NB4 (cell line): ENCODE data around the gene CILP.

Experiments used
- CTCF ChIP-seq: IDR thresholded peaks from one replicate; pipeline ENCODE4 v1.5.1; 2012; ENCODE audit warnings: low read depth, low read length
- MYC ChIP-seq: IDR thresholded peaks from 2 replicates; pipeline ENCODE4 v1.6.1; 2011; ENCODE audit warnings: low read depth, low read length
- POLR2A ChIP-seq: IDR thresholded peaks from 2 replicates; pipeline ENCODE4 v1.6.1; 2011; ENCODE audit warnings: mild to moderate bottlenecking; ENCODE audit not compliant: insufficient read length; ENCODE audit errors: extremely low read depth
- TF ChIP-seq, protein P1 (sequence below): IDR thresholded peaks from 2 replicates; pipeline ENCODE4 v1.6.1; 2011; ENCODE audit warnings: low read depth, low read length

DNA sequence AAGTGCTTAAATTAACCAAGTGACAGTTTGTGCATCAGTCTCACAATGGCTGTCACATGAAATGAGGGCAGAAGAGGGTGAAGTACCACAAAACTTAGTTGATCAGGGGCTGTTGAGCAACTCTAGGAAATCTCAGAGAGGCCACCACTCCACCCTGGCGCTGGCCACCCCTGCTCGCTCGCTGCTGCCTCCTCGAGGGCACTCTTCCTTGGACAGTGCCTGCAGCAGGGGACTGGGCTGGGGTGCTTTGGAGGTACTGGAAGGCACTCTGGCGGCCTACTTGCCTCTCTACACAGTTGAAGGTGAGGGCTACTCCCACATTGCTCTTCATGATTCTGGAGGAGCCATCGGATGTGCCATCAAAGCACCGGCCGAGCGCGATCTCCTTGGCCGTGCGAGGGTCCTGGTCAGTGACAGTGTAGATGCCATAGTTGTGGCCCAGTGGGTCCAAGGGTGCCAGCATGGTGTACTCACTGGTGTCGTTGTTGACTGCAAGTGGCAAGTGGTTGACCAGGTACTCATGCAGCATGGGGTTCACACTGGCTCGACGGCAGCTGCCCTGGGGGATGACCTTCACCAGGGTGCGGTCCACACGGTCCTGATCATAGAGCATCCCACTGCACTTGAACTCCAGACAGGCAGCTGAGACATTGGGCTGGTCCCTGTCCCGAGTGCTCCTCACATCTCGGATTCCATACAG, 14.5 kb downstream of the CILP start:
- TF ChIP-seq CTCF, result no peak
- no peak for TF ChIP-seq POLR2A
- TF ChIP-seq, protein P1, sequence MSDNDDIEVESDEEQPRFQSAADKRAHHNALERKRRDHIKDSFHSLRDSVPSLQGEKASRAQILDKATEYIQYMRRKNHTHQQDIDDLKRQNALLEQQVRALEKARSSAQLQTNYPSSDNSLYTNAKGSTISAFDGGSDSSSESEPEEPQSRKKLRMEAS, result no peak
- TF ChIP-seq MYC, result no peak
